ENCODE measurements around the gene ZNF500. TPM values are rescaled to one million over a fixed set of nuclear protein-coding genes. Genes with fewer than 3 reads are reported as not detected.

The ZNF500 gene
- 5.4 TPM for total RNA-seq
- long read RNA-seq, full-length matches to known transcripts: 3 of 8 reads
- long read RNA-seq, partial matches to known transcripts: 4 of 8 reads
- long read RNA-seq, other reads (novel, unspliced or antisense): 1 of 8 reads

- intact Hi-C loops (cut with micrococcal nuclease): no loop called here
- TF ChIP-seq CTCF (IDR thresholded peaks at IDR 0.05; ENCODE audit: borderline replicate concordance): peak; percentile 10
- Histone ChIP-seq H3K27me3 (ENCODE audit: low read depth) (no peaks in the 10 kb centered on the region), H3K36me3 (peaks cover 32% of the 10 kb centered on the region), H3K4me1 (peaks cover 44% of the 10 kb centered on the region), H3K27ac (replicated peaks) (peak within 1 kb of the TSS; percentile 91), H3K4me3 (peak within 1 kb of the TSS; percentile 86), H3K9me3 (replicated peaks) (no peaks in the 10 kb centered on the region)
- DNase-seq: peak; percentile 99
Observed at GRCh38 chr16:4766875-4767628, at the start of gene ZNF500. Gene ZNF500 (minus strand): TSS chr16:4767162. CDS start chr16:4765978, 1,184 bp downstream.

- intact Hi-C loops (cut with micrococcal nuclease): no loop called here
- H3K36me3 ChIP-seq: peaks cover 98% of the 10 kb centered on the region
Observed at GRCh38 chr16:4814542-4815173, 47.7 kb upstream of the ZNF500 start.

DNA sequence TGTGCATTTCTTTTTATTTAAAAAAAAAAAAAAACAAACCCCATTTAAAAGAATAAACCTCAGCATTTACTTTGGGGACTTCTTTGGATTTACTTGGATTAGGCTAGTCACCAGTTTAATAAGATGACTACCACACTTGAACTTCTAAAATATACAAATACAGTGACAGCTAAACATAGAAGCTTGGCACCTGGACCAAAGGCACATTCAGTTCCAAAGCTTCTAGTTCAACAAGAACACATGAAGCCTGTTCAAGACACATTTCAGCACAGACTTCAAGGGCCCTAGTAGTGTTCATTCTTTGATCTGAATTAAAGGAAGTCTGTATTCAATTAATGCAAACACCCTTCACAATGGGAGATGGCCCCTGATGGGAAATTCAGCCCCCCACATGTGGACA, 47.1 kb upstream of the ZNF500 start:
- peak overlapping the region; percentile 93 for H3K27ac ChIP-seq (replicated peaks)
- peak overlapping the region; percentile 17 for H3K4me3 ChIP-seq
- intact Hi-C loops (cut with micrococcal nuclease): no loop called here
- no peak for TF ChIP-seq CTCF (IDR thresholded peaks at IDR 0.05; ENCODE audit: borderline replicate concordance)
- H3K4me1 ChIP-seq: peaks cover 30% of the 10 kb centered on the region
- no peaks in the 10 kb centered on the region for H3K27me3 ChIP-seq (ENCODE audit: low read depth)
- no peak for DNase-seq
- H3K9me3 ChIP-seq (replicated peaks): no peaks in the 10 kb centered on the region
- peaks cover 98% of the 10 kb centered on the region for H3K36me3 ChIP-seq

More at GRCh38 chr16:4814542-4815173, 47.7 kb upstream of the ZNF500 start:
- H3K4me1 ChIP-seq: peaks cover 35% of the 10 kb centered on the region
- peak overlapping the region; percentile 93 for H3K27ac ChIP-seq (replicated peaks)
- no peak for DNase-seq
- H3K4me3 ChIP-seq: peak overlapping the region; percentile 17
- no peaks in the 10 kb centered on the region for H3K27me3 ChIP-seq (ENCODE audit: low read depth)
- peak; percentile 17 for TF ChIP-seq CTCF (IDR thresholded peaks at IDR 0.05; ENCODE audit: borderline replicate concordance)
- no peaks in the 10 kb centered on the region for H3K9me3 ChIP-seq (replicated peaks)

- Histone ChIP-seq H3K9me3 (replicated peaks) (no peaks in the 10 kb centered on the region), H3K4me3 (peak overlapping the region; percentile 3), H3K27ac (replicated peaks) (peak overlapping the region; percentile 93), H3K4me1 (peaks cover 28% of the 10 kb centered on the region), H3K36me3 (peaks cover 99% of the 10 kb centered on the region), H3K27me3 (ENCODE audit: low read depth) (no peaks in the 10 kb centered on the region)
- no peak for TF ChIP-seq CTCF (IDR thresholded peaks at IDR 0.05; ENCODE audit: borderline replicate concordance)
- DNase-seq: no peak
- intact Hi-C loops (cut with micrococcal nuclease): no loop called here
Observed at GRCh38 chr16:4813251-4814003, 46.5 kb upstream of the ZNF500 start.

GRCh38 chr16:4811773-4812172, 44.8 kb upstream of the ZNF500 start:
- no peak for DNase-seq
- Histone ChIP-seq H3K4me1 (peaks cover 28% of the 10 kb centered on the region), H3K36me3 (peaks cover 97% of the 10 kb centered on the region), H3K4me3 (no peak overlapping the region), H3K27ac (replicated peaks) (peak overlapping the region; percentile 93), H3K9me3 (replicated peaks) (no peaks in the 10 kb centered on the region), H3K27me3 (ENCODE audit: low read depth) (no peaks in the 10 kb centered on the region)
- no peak for TF ChIP-seq CTCF (IDR thresholded peaks at IDR 0.05; ENCODE audit: borderline replicate concordance)
- intact Hi-C loops (cut with micrococcal nuclease): no loop called here
